ENCODE data around the gene MCF2L. TPM values are rescaled to one million over a fixed set of nuclear protein-coding genes. Genes with fewer than 3 reads are reported as not detected.

MCF2L gene
- total RNA-seq, 2 experiments from 2014 or later: 13.0 to 13.5 TPM

GRCh38 chr13:113123226-113124201 lies 154.5 kb downstream of the MCF2L start:
- ATAC-seq (ENCODE audit: poor library complexity): no peak
- no peaks in the 10 kb centered on the region for H3K36me3 Mint-ChIP-seq (ENCODE audit: low read depth)
- Histone ChIP-seq H3K27ac (ENCODE audit: low read depth in 1 of 2, low read length in 2 of 2) (no peak overlapping the region), H3K27me3 (ENCODE audit: control insufficient read depth in 1 of 2, insufficient read depth in 2 of 2, low read length in 2 of 2) (peaks cover 0 to 9% of the 10 kb centered on the region in 2 experiments), H3K4me3 (ENCODE audit: low read length) (no peak overlapping the region), H3K4me1 (ENCODE audit: insufficient read depth, low read length) (no peaks in the 10 kb centered on the region), H3K36me3 (ENCODE audit: insufficient read depth, low read length) (no peaks in the 10 kb centered on the region), H3K9me3 (ENCODE audit: control insufficient read depth in 1 of 2, insufficient read depth in 1 of 2, low read length in 2 of 2) (no peaks in the 10 kb centered on the region)
- DNase-seq: peak in 1 of 14 experiments; percentile 18
- H3K27me3 Mint-ChIP-seq: peaks cover 21% of the 10 kb centered on the region
- H3K9me3 Mint-ChIP-seq: no peaks in the 10 kb centered on the region
- no peak overlapping the region for H3K4me3 Mint-ChIP-seq
- ChIA-PET POLR2A (no interaction called here), CTCF (no interaction called here)
- no peak overlapping the region for H3K27ac Mint-ChIP-seq
- no peak for TF ChIP-seq CTCF (IDR thresholded peaks at IDR 0.05)
- intact Hi-C loops (cut with DNase I, micrococcal nuclease): no loop called here
- H3K4me1 Mint-ChIP-seq (ENCODE audit: low read depth): no peaks in the 10 kb centered on the region

GRCh38 chr13:113124211-113124970 lies 155.4 kb downstream of the MCF2L start:
- no peaks in the 10 kb centered on the region for H3K9me3 ChIP-seq (ENCODE audit: control insufficient read depth in 1 of 2, insufficient read depth in 1 of 2, low read length in 2 of 2)
- no peak for TF ChIP-seq CTCF (IDR thresholded peaks at IDR 0.05)
- no peak overlapping the region for H3K27ac Mint-ChIP-seq
- H3K27me3 Mint-ChIP-seq: peaks cover 28% of the 10 kb centered on the region
- H3K4me3 ChIP-seq (ENCODE audit: low read length): no peak overlapping the region
- peaks cover 4 to 9% of the 10 kb centered on the region in 2 experiments for H3K27me3 ChIP-seq (ENCODE audit: control insufficient read depth in 1 of 2, insufficient read depth in 2 of 2, low read length in 2 of 2)
- peaks cover 6% of the 10 kb centered on the region for H3K4me1 Mint-ChIP-seq (ENCODE audit: low read depth)
- POLR2A ChIA-PET: no interaction called here
- no peaks in the 10 kb centered on the region for H3K36me3 Mint-ChIP-seq (ENCODE audit: low read depth)
- intact Hi-C loops (cut with DNase I, micrococcal nuclease): no loop called here
- no peak overlapping the region for H3K4me3 Mint-ChIP-seq
- no peaks in the 10 kb centered on the region for H3K36me3 ChIP-seq (ENCODE audit: insufficient read depth, low read length)
- CTCF ChIA-PET: no interaction called here
- no peak overlapping the region for H3K27ac ChIP-seq (ENCODE audit: low read depth in 1 of 2, low read length in 2 of 2)
- DNase-seq (no peak), ATAC-seq (ENCODE audit: poor library complexity) (no peak)
- peaks cover 3% of the 10 kb centered on the region for H3K4me1 ChIP-seq (ENCODE audit: insufficient read depth, low read length)
- no peaks in the 10 kb centered on the region for H3K9me3 Mint-ChIP-seq

- peaks cover 0 to 10% of the 10 kb centered on the region in 2 experiments for H3K9me3 ChIP-seq (ENCODE audit: control insufficient read depth in 1 of 2, insufficient read depth in 1 of 2, low read length in 2 of 2)
- POLR2A ChIA-PET: no interaction called here
- TF ChIP-seq CTCF (IDR thresholded peaks at IDR 0.05): no peak
- no peaks in the 10 kb centered on the region for H3K36me3 Mint-ChIP-seq (ENCODE audit: low read depth)
- peaks cover 4 to 8% of the 10 kb centered on the region in 2 experiments for H3K27me3 ChIP-seq (ENCODE audit: control insufficient read depth in 1 of 2, insufficient read depth in 2 of 2, low read length in 2 of 2)
- H3K4me1 ChIP-seq (ENCODE audit: insufficient read depth, low read length): peaks cover 13% of the 10 kb centered on the region
- peaks cover 6% of the 10 kb centered on the region for H3K4me1 Mint-ChIP-seq (ENCODE audit: low read depth)
- H3K4me3 Mint-ChIP-seq: no peak overlapping the region
- H3K27me3 Mint-ChIP-seq: peaks cover 29% of the 10 kb centered on the region
- ATAC-seq (ENCODE audit: poor library complexity): no peak
- no peak for DNase-seq
- H3K27ac Mint-ChIP-seq: no peak overlapping the region
- no peaks in the 10 kb centered on the region for H3K36me3 ChIP-seq (ENCODE audit: insufficient read depth, low read length)
- H3K9me3 Mint-ChIP-seq: no peaks in the 10 kb centered on the region
- intact Hi-C loops (cut with DNase I, micrococcal nuclease): no loop called here
- no peak overlapping the region for H3K27ac ChIP-seq (ENCODE audit: low read depth in 1 of 2, low read length in 2 of 2)
- CTCF ChIA-PET: no interaction called here
- no peak overlapping the region for H3K4me3 ChIP-seq (ENCODE audit: low read length)
Observed at GRCh38 chr13:113125506-113126264, 156.7 kb downstream of the MCF2L start.

Data from CD4-positive, alpha-beta T cell (primary cell).